ENCODE results near the gene NELFB.

The NELFB gene

GRCh38 chr9:137247135-137247915 lies 7.8 kb upstream of the NELFB start:
- Histone ChIP-seq H3K4me2 (ENCODE audit: low read length) (no peak overlapping the region), H3K9ac (ENCODE audit: low read depth, low read length) (no peak overlapping the region), H3K4me1 (ENCODE audit: control insufficient read depth, insufficient read depth, low read length) (peaks cover 8% of the 10 kb centered on the region), H3K27me3 (ENCODE audit: control insufficient read depth, insufficient read depth, low read length) (no peaks in the 10 kb centered on the region), H3K36me3 (ENCODE audit: insufficient read depth, low read length) (peaks cover 18% of the 10 kb centered on the region), H3K4me3 (ENCODE audit: low read length) (no peak overlapping the region), H3K9me3 (replicated peaks; ENCODE audit: low read length) (no peaks in the 10 kb centered on the region)

- no peaks in the 10 kb centered on the region for H3K9me3 ChIP-seq (replicated peaks; ENCODE audit: low read length)
- no peak overlapping the region for H3K4me3 ChIP-seq (ENCODE audit: low read length)
- no peaks in the 10 kb centered on the region for H3K27me3 ChIP-seq (ENCODE audit: control insufficient read depth, insufficient read depth, low read length)
- no peak overlapping the region for H3K9ac ChIP-seq (ENCODE audit: low read depth, low read length)
- H3K4me2 ChIP-seq (ENCODE audit: low read length), result no peak overlapping the region
- peaks cover 3% of the 10 kb centered on the region for H3K4me1 ChIP-seq (ENCODE audit: control insufficient read depth, insufficient read depth, low read length)
- H3K36me3 ChIP-seq (ENCODE audit: insufficient read depth, low read length), result peaks cover 13% of the 10 kb centered on the region
These were observed 7.3 kb upstream of the NELFB start for GRCh38 chr9:137247916-137248175.

- Histone ChIP-seq H3K9ac (ENCODE audit: low read depth, low read length) (no peak overlapping the region), H3K27me3 (ENCODE audit: control insufficient read depth, insufficient read depth, low read length) (no peaks in the 10 kb centered on the region), H3K4me1 (ENCODE audit: control insufficient read depth, insufficient read depth, low read length) (peaks cover 8% of the 10 kb centered on the region), H3K36me3 (ENCODE audit: insufficient read depth, low read length) (no peaks in the 10 kb centered on the region), H3K4me2 (ENCODE audit: low read length) (no peak overlapping the region), H3K4me3 (ENCODE audit: low read length) (no peak overlapping the region), H3K9me3 (replicated peaks; ENCODE audit: low read length) (no peaks in the 10 kb centered on the region)
These were observed 4.6 kb upstream of the NELFB start for GRCh38 chr9:137250329-137251193.

- Histone ChIP-seq H3K4me1 (ENCODE audit: control insufficient read depth, insufficient read depth, low read length) (peaks cover 10% of the 10 kb centered on the region), H3K9me3 (replicated peaks; ENCODE audit: low read length) (no peaks in the 10 kb centered on the region), H3K4me2 (ENCODE audit: low read length) (no peak within 1 kb of the TSS), H3K27me3 (ENCODE audit: control insufficient read depth, insufficient read depth, low read length) (no peaks in the 10 kb centered on the region), H3K4me3 (ENCODE audit: low read length) (no peak within 1 kb of the TSS), H3K9ac (ENCODE audit: low read depth, low read length) (no peak within 1 kb of the TSS), H3K36me3 (ENCODE audit: insufficient read depth, low read length) (no peaks in the 10 kb centered on the region)
These were observed 4.0 kb upstream of the NELFB start, which contains the start of gene STPG3 for GRCh38 chr9:137251194-137251461. TSS of gene STPG3 (plus strand) at chr9:137251286. CDS start at chr9:137251287, 1 bp downstream.

GRCh38 chr9:137251490-137252268 lies 3.4 kb upstream of the NELFB start:
- Histone ChIP-seq H3K4me2 (ENCODE audit: low read length) (no peak overlapping the region), H3K36me3 (ENCODE audit: insufficient read depth, low read length) (peaks cover 4% of the 10 kb centered on the region), H3K4me3 (ENCODE audit: low read length) (no peak overlapping the region), H3K9ac (ENCODE audit: low read depth, low read length) (no peak overlapping the region), H3K4me1 (ENCODE audit: control insufficient read depth, insufficient read depth, low read length) (peaks cover 15% of the 10 kb centered on the region), H3K9me3 (replicated peaks; ENCODE audit: low read length) (no peaks in the 10 kb centered on the region), H3K27me3 (ENCODE audit: control insufficient read depth, insufficient read depth, low read length) (no peaks in the 10 kb centered on the region)

- Histone ChIP-seq H3K36me3 (ENCODE audit: insufficient read depth, low read length) (peaks cover 9% of the 10 kb centered on the region), H3K9me3 (replicated peaks; ENCODE audit: low read length) (no peaks in the 10 kb centered on the region), H3K9ac (ENCODE audit: low read depth, low read length) (no peak overlapping the region), H3K4me1 (ENCODE audit: control insufficient read depth, insufficient read depth, low read length) (peaks cover 19% of the 10 kb centered on the region), H3K27me3 (ENCODE audit: control insufficient read depth, insufficient read depth, low read length) (no peaks in the 10 kb centered on the region), H3K4me2 (ENCODE audit: low read length) (no peak overlapping the region), H3K4me3 (ENCODE audit: low read length) (no peak overlapping the region)
These were observed 2.3 kb upstream of the NELFB start for GRCh38 chr9:137252555-137253506.

GRCh38 chr9:137253717-137254623 lies 1.2 kb upstream of the NELFB start:
- H3K4me3 ChIP-seq (ENCODE audit: low read length), result peak overlapping the region; percentile 89
- peak overlapping the region; percentile 96 for H3K9ac ChIP-seq (ENCODE audit: low read depth, low read length)
- peaks cover 17% of the 10 kb centered on the region for H3K36me3 ChIP-seq (ENCODE audit: insufficient read depth, low read length)
- peak overlapping the region; percentile 99 for H3K4me2 ChIP-seq (ENCODE audit: low read length)
- no peaks in the 10 kb centered on the region for H3K9me3 ChIP-seq (replicated peaks; ENCODE audit: low read length)
- H3K4me1 ChIP-seq (ENCODE audit: control insufficient read depth, insufficient read depth, low read length), result peaks cover 19% of the 10 kb centered on the region
- no peaks in the 10 kb centered on the region for H3K27me3 ChIP-seq (ENCODE audit: control insufficient read depth, insufficient read depth, low read length)

- H3K9ac ChIP-seq (ENCODE audit: low read depth, low read length), result peak overlapping the region; percentile 96
- peaks cover 22% of the 10 kb centered on the region for H3K36me3 ChIP-seq (ENCODE audit: insufficient read depth, low read length)
- H3K4me1 ChIP-seq (ENCODE audit: control insufficient read depth, insufficient read depth, low read length), result peaks cover 19% of the 10 kb centered on the region
- peak overlapping the region; percentile 88 for H3K4me2 ChIP-seq (ENCODE audit: low read length)
- H3K9me3 ChIP-seq (replicated peaks; ENCODE audit: low read length), result no peaks in the 10 kb centered on the region
- peak overlapping the region; percentile 89 for H3K4me3 ChIP-seq (ENCODE audit: low read length)
- no peaks in the 10 kb centered on the region for H3K27me3 ChIP-seq (ENCODE audit: control insufficient read depth, insufficient read depth, low read length)
These were observed 454 bp downstream of the NELFB start for GRCh38 chr9:137255448-137256114.

- Histone ChIP-seq H3K9ac (ENCODE audit: low read depth, low read length) (peak overlapping the region; percentile 96), H3K9me3 (replicated peaks; ENCODE audit: low read length) (no peaks in the 10 kb centered on the region), H3K27me3 (ENCODE audit: control insufficient read depth, insufficient read depth, low read length) (no peaks in the 10 kb centered on the region), H3K36me3 (ENCODE audit: insufficient read depth, low read length) (peaks cover 22% of the 10 kb centered on the region), H3K4me3 (ENCODE audit: low read length) (peak overlapping the region; percentile 89), H3K4me1 (ENCODE audit: control insufficient read depth, insufficient read depth, low read length) (peaks cover 19% of the 10 kb centered on the region), H3K4me2 (ENCODE audit: low read length) (peak overlapping the region; percentile 88)
These were observed 1.2 kb downstream of the NELFB start for GRCh38 chr9:137256362-137256761.

GRCh38 chr9:137256856-137257255 lies 1.7 kb downstream of the NELFB start:
- H3K27me3 ChIP-seq (ENCODE audit: control insufficient read depth, insufficient read depth, low read length), result no peaks in the 10 kb centered on the region
- H3K36me3 ChIP-seq (ENCODE audit: insufficient read depth, low read length), result peaks cover 22% of the 10 kb centered on the region
- H3K4me3 ChIP-seq (ENCODE audit: low read length), result peak overlapping the region; percentile 89

More at GRCh38 chr9:137256856-137257255, 1.7 kb downstream of the NELFB start:
- no peaks in the 10 kb centered on the region for H3K9me3 ChIP-seq (replicated peaks; ENCODE audit: low read length)
- peaks cover 20% of the 10 kb centered on the region for H3K4me1 ChIP-seq (ENCODE audit: control insufficient read depth, insufficient read depth, low read length)
- no peak overlapping the region for H3K9ac ChIP-seq (ENCODE audit: low read depth, low read length)
- peak overlapping the region; percentile 88 for H3K4me2 ChIP-seq (ENCODE audit: low read length)
